DMS53 treated with DMSO at 0.1 percent for 48 hours (cell line): ENCODE measurements around the gene TTC4.

Source experiments
- DNase-seq: peaks from one replicate; lab custom pipeline; 2025; ENCODE audit not compliant: unreplicated experiment; lab: John Stamatoyannopoulos, UW

The TTC4 gene, protein sequence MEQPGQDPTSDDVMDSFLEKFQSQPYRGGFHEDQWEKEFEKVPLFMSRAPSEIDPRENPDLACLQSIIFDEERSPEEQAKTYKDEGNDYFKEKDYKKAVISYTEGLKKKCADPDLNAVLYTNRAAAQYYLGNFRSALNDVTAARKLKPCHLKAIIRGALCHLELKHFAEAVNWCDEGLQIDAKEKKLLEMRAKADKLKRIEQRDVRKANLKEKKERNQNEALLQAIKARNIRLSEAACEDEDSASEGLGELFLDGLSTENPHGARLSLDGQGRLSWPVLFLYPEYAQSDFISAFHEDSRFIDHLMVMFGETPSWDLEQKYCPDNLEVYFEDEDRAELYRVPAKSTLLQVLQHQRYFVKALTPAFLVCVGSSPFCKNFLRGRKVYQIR

DNA sequence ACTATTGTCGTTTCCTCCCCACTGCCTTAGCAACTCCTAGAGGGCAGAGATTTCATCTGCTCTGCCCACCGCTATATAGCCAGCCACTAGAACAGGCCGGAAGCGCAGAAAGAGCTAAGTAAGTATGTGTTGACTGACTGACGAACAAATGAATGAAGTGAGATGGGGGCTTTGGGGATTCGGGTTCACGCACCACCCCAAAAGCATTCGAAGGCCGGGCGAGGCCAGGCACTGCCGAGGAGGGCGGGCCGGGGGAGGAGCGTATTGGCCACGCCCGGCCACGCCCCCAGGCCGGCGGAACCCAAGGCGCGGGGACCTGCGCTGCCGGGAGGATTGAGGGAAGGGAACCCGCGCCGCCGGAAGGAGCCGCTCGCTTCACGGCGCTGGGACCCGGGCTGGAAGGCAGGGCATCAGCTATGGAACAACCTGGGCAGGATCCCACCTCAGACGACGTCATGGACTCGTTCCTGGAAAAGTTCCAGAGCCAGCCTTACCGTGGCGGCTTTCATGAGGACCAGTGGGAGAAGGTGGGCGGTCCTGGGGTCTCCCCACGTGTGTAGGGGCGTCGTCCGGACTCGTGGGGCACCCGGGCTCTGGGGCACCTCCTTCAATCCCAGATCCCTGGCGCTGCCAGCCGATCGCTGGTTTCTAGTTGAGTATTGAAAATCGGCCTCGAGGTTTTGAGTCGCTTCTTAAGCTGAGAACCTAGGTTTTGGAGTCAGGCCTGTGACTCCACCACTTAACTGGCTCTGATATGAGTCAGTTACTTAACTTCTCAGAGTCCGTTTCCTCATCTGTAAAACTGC, at the start of gene TTC4:
TSS of gene TTC4 (plus strand) at position 369 of the 806 bp plus-strand sequence. CDS start at position 417, 48 bp downstream.
- DNase-seq: peak; percentile 83

DNA sequence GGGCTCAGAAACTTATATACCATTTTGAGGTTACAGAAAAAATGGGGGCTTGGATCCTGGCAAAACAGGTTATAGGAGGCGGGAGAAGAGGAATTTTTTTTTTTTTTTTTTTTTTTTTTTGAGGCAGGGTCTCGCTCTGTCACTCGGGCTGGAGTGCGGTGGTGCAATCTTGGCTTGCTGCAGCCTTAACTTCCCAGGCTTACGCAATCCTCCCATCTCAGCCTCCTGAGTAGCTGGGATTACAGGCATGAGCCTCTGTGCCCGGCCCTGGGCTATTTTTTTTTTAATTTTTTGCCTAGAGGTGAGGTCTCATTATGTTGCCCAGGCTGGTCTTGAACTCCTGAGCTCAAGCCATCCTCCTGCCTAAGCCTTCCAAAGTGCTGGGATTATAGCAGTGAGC, 49.3 kb upstream of the TTC4 start:
- no peak for DNase-seq

DNA sequence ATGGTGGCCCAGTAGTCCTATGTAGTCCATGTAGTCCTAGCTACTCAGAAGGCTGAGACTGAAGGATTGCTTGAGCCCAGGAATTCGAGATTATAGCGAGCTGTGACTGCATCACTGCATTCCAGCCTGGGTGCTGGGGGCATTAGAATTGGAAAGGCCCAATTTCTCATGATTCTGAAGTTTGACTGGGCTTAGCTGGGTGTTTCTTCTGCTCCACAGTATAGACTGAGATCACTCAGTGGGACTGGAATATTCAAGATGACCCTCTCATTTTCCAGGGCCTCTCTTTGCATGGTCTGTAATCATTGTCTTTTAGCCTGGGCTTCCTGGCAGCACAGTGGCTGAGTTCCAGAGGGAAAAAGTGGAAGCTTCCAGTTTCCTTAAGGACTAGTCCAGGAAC, 47.9 kb upstream of the TTC4 start:
- DNase-seq: no peak

DNA sequence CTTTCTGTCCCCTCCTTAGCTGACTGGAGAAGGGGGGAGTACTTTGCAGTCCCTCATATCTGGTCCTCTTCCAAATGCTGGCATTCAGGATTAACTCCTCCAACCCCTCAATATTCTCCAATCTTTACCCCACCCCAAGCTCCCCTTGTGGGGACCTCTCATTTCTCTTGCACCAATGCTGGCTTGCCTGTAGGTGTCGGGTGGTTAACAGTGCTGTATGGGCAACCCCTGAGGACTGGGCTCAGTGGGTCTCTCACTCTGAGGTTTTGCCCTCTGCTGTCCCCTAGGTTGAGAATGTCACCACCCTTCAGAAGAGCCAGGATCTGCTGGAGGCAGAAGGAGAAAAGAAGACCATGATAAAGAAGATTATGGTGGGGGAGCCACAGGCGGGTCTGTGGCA, 47.1 kb upstream of the TTC4 start:
- no peak for DNase-seq

DNA sequence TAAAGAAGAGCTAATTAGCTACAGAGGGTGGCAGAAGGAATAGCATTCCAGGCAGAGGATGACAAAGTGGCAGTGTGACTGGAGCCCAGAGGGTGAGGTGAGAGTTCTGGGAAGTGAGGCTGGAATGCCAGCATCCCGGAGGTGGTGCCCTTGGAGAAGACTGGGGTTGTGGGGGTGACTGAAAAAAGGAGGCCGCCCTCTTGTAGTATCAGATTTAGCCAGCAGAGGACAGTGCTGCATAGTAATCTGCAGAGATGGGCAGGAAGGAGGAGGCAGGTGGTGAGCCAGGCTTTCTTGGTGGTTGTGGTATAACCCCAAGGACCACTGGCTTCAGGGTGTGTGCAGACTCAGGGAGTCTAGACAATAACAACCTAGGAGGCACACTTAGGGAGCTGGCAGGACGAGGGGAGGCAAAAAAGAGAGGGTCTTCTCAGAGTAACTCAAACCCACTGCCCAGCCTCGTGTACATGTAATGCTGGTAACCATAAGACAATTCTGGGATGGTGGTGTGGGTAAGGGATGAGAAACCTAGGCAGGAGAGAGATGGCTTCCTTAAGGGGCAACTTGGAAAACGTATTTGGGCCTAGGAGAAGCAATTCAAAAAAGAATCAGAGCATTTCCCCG, 43.6 kb upstream of the TTC4 start:
- DNase-seq: peak; percentile 74

DNA sequence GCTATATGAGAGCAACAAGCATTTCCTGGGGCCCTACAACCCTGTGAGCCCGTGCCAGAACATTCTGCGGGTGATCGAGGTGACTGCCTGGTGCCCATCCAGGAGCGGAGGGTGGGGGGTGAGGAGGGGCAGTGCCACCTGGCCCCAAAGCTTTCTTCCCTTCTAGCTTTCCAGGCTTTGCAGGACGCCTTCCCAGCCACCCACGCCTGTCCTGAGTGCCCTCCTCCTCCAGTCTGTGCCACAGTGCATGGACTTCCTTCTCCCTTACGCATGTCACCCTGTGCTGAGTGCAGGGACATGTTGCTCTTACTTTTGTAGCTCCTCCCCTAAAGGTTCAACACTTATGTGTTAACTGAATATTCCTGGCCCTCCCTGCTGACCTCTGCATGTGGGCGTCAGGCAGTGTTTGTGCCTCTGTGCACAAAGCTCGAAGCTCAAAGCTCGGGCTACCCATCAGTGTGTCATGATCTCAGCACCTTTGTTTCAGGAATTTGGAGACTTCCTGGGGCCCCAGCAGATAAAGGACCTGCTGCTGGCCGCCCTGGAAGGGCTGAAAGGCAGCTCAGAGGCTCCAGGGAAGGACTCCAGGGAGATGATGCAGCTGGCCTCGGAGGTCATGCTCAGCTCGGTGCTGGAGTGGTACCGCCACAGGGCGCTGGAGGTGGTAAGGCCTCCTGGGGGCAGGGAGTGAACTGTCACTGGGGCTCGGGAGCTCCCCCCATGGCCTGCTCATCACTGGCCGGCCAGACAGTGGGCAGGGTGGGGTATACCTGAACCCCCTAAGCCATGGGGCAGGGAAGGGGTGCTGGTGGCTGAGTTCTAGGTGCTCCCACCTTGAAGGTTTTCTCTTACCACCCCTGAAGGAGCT, 36.7 kb upstream of the TTC4 start:
- DNase-seq: no peak

DNA sequence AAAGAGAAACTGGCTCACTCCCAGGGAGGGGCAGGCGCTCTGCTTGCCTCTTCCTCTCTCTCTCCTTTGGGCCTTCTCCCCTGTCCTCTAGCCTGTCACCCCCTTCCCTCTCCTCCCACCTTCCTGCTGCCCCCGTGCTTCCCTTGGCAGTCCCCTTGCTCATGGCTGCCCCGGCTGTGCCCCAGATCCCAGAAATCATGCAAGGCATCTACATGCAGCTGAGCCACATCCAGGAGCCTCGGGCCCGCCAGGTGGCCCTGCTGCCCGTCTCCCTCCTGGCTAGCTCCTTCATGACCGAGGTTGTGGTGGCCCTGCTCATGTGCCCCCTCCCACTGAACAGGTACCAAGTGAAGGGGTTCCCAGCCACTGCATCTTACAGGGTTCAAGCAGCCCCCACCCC, 36.0 kb upstream of the TTC4 start:
- DNase-seq: no peak

DNA sequence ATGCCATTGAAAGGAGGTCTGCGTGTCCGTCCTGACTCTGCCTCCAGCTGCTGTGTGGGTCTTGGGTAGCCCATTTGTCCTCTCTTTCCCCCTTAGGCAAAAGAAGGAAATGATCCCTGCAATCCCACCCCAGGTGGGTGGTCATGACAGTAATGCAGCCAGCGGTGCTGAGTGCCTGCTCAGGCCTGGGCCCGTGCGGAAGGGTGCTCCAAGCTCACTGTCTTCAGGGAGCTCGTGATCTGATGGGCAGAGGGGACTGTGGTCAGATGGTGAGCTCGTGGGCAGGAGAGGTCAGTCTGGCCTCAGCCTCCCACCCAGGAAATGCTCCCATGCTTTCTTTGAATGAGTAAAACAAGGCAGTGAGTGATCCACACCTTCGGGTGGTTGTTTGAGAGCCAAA, 35.3 kb upstream of the TTC4 start:
- no peak for DNase-seq

DNA sequence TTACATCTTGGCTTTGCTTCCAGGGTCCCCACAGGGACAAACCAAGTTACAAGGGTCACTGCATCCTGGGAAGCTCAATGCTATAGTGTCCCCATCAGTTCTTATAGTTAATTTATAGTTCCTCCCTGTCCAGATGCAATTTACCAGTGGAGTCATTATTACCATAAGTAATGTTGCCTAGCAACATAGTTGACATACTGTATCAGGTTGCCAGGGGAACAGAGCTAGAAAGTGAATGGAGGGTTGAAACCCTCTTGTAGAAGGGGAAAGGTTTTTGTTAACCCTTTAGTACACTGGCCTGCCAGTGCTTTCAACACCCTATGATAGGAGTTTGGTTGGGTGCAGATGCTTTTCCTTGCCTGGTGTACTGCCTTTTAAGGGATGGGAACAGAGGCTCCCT, 34.3 kb upstream of the TTC4 start:
- DNase-seq: no peak

DNA sequence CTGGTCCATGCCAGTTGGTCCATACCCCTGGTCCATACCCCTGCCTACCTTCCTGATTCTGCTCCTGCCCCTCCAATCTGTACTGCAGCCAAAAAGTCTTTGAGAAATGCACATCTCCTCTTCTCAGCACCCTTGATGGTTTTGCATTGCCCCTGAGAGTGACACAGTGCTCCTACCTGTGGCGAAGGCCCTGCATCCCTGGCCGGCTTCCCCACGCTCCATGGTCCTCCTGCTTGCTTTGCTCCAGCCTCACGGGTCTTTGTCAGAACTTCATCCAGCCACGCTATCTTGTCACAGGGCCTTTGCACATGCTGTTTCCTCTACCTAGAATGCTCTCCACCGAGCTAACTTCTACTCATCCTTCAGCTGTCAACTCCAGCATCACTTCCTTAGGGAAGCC, 32.2 kb upstream of the TTC4 start:
- no peak for DNase-seq

DNA sequence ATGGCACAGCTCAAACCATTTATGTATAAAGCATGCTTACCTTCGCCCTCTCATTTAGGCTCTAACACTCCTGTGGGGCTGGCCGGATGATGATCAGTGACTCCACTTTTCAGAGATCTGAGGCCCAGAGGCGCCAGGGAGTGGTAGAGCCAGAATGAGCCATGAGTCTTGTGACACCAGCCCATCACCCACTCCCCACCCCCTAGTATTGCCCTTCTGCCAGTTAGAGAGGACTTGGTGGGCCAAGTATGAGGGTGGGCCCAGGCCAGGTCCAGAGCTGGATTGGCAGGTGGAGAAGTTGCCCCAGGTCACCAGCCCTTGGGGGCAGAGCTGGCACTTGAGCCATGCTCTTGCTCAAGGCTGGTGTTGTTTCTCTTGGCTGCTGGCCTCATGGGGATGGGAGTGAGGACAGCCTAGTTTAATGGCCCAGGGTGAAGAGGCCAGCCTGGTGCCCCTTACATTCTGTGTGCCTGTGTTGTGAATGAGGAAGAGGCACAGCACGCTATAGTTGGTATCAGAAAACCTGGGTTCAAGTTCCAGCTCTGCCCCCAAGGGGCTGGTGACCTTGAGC, 30.2 kb upstream of the TTC4 start:
- DNase-seq: no peak

DNA sequence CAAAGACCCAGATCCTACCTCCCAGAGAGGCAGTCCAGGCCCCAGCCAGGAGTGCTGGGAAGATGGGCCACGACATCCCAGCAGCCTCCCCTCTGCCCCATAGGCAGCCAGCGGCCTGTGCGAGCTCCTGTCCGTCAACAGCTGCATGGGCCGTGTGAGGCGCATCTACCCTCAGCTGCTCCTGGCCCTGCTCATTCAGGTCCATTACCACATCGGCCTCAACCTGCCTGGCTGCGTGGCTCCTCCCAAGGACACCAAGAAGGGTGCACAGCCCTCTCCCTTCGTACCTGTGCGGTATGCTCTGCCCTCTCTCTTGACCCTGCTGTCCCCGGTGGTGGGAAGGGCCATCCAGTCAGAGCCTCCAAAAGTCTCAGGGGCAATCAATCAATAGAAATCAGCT, 29.5 kb upstream of the TTC4 start:
- no peak for DNase-seq

DNA sequence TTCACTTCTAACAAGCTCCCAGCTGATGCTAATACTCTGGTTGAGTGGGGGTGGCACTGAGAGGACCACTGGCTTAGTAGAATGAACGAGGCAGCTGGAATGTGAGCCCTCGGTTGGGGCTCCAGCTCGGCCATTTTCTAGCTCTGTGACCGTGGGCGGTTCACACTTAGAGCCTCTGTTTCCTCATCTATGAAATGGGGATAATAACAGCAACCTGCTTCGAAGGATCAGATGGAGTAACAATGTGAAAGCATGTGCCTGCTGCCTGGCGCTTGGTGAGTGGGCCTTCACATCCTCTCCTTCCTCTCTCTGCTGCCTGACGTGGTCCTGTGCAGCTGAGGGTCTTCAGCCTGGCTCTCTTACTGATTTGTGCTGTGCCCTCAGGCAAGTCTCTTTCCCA, 20.9 kb upstream of the TTC4 start:
- DNase-seq: no peak

DNA sequence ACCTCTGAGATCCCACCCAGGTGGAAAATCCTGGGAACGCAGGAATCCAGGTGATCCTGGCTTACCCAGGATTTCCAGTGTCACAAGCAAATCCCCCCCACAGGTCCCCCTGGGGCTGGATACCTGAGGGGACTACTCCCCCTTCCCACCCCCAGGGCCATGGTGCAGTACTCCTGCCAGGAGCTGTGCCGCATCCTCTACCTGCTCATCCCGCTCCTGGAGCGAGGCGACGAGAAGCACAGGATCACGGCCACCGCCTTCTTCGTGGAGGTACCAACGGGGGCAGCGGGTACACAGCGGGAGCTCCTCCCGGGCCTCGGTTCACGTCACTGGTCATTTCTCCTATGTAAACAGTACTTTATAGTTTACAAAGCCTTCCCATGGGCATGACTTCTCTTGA, 20.4 kb upstream of the TTC4 start:
- DNase-seq: no peak

DNA sequence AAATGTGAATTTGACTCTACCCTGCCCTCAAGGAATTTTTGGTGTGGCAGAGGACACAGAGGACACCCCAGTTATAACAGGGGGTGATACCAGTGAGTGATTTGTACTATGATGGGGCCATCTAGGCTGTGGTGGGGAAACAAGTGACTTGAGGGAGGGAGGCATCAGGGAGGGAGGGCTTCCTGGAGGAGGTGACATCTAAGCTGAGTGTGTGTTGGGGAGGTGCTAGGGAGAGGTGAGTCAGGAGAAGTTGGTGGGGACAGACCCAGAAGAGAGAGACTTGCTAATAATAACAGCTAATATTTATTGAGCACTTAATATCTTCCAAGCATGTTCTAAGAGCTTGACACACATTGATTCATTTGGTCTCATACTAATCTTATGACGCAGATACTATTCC, 19.9 kb upstream of the TTC4 start:
- no peak for DNase-seq

DNA sequence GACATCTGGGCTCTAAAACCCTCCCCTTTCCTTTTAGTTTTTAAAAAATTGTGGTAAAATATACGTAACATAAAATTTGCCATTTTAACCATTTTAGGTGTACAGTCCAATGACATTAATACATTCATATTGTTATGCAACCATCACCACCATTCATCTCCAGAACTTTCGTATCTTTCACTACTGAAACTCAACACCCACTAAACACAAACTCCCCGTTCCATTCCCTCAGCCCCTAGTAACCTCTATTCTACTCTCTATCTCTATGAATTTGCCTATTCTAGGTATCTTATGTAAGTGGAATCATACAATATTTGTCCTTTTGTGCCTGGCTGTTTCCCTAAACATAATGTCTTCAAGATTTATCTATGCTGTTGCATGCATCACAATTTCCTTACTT, 19.4 kb upstream of the TTC4 start:
- DNase-seq: no peak

DNA sequence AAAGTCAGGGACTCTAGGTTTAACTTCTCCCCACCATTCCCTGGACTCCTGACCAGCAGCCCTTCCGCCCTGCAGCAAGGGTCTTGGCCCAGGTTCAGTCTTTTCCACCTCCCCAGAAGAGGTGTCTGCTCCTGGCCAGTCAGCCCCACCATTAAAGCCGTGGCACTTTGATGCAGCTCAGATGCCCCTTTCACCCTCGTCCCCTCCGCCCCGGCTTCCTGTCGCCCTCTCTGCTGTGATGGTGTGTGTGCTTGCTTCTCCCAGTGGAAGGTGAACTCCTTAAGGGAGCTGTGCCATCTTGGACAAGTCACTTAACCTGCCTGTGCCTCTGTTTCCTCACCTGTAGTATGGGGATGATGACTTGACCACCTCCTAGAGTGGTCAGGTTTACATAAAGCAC, 17.8 kb upstream of the TTC4 start:
- no peak for DNase-seq

DNA sequence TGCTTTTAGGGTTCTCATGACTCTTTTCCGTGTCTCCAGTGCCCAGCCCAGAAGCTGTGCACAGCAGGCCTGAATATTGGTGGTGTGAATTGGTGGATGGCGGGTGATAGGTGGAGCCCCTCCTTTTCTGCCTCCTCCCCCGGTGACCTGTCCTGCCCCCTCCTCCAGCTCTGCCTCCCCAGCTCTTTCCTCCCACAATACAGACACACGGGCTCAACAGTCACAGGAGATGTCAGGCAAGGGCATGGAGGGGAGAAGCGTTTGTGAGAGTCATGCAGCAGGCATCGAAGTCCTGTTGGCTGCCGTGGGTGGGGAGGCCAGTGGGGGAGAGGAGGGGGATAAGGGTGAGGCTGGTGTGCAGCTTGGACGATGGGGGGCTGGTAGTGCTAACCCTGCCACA, 17.3 kb upstream of the TTC4 start:
- DNase-seq: no peak

DNA sequence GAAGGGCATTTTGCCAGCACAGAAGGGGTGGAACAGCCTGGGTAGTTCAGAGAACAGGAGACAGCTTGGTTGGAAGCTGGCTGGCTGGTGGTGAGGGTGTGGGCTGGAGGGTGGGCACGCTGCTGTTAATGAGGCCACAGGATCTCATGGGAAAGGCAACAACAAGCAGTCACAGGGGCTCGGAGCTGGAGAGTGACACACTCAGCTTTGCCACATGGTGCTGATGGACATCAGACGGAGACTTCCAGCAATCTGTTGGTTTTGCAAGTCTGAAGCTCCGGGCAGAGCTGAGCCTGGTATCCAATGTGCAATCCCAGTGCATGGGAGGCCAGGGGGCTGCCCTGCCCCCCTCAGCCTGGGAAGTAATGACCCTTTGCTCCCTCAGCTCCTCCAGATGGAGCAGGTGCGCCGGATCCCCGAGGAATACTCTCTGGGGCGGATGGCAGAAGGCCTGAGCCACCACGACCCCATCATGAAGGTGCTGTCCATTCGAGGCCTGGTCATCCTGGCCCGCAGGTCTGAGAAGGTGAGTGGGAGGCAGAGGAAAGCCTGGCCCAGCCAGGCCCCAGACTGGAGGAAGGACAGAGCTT, 15.6 kb upstream of the TTC4 start:
- no peak for DNase-seq

DNA sequence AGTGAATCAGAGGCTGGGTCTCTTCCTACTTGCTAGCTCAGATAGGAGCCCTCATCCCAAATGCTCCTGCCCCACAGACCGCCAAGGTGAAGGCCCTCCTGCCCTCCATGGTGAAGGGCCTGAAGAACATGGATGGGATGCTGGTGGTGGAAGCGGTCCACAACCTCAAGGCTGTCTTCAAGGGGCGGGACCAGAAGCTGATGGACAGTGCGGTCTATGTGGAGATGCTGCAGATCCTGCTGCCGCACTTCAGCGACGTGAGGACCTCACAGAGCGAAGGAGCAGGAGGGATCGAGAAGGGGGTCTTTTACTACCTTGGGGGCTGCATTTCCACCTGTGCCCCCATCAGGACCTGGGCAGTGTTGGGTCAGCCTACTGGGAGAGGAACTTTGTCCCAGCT, 14.6 kb upstream of the TTC4 start:
- DNase-seq: no peak
